ENCODE results near the gene FIP1L1. TPM values are rescaled to one million over a fixed set of nuclear protein-coding genes. Genes with fewer than 3 reads are reported as not detected.
A peak's percentile ranks its signal among the peaks of the same experiment; 100 is the strongest.

Gene FIP1L1
- total RNA-seq, 1 experiment from 2014 or later = 95.0 TPM

DNA sequence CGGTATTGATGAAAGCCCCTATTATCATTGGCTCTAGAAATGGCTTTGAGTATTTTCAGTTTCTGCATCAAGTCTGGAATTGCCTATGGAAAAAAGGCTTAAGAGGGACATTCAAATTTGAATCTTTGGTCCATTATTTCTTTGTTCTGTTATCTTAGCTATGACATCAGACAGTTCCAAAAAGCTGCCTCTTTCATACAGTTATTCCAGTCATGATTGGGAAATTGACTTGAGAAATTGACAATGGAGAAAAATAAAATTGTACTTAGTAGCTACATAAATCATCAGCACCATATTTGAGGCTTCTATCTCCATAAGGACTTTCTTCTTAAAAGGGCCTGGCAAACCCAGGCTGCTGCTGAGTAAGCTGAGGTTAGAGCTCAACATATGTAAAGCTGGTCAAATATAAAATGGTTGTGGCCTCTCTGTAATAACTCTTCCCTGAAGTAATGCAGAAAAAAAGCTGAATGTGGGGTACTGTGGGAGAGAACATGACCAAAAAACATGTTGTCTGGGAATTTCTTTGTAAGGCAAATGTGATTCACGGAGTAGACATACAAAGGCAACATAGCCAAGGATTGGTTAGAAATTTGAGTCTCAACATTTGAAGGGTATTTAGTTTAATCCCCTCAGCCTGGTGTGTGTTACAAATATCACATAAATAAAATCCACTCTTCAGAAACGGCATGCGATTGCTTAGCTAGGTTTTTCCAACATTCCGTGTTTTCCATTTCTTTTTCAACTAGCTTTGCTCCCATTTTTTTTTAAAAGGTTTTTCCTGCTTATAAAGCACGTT lies 112.9 kb downstream of the FIP1L1 start:
- Histone ChIP-seq H3K36me3 (ENCODE audit: insufficient read depth, low read length) (no peaks in the 10 kb centered on the region), H3K4me3 (ENCODE audit: low read length) (no peak overlapping the region), H3K4me2 (ENCODE audit: low read depth, low read length, poor library complexity, severe bottlenecking) (no peak overlapping the region), H3K9me2 (replicated peaks; ENCODE audit: insufficient read depth, low read length) (no peaks in the 10 kb centered on the region), H2AFZ (ENCODE audit: low read length) (no peak overlapping the region), H3K27me3 (ENCODE audit: low read length) (no peaks in the 10 kb centered on the region), H3K9ac (ENCODE audit: low read length) (no peak overlapping the region), H4K20me1 (ENCODE audit: insufficient read depth, low read depth, low read length) (no peaks in the 10 kb centered on the region), H3K9me3 (ENCODE audit: low read length) (no peaks in the 10 kb centered on the region), H3K27ac (ENCODE audit: low read length) (no peak overlapping the region), H3K79me2 (ENCODE audit: low read length) (no peaks in the 10 kb centered on the region), H3K4me1 (ENCODE audit: low read length) (no peaks in the 10 kb centered on the region)
- DNase-seq = no peak

GRCh38 chr4:53490965-53491622 lies 113.7 kb downstream of the FIP1L1 start:
- H4K20me1 ChIP-seq (ENCODE audit: insufficient read depth, low read depth, low read length) = no peaks in the 10 kb centered on the region
- H3K4me3 ChIP-seq (ENCODE audit: low read length) = no peak overlapping the region
- no peak overlapping the region for H3K27ac ChIP-seq (ENCODE audit: low read length)
- no peaks in the 10 kb centered on the region for H3K9me2 ChIP-seq (replicated peaks; ENCODE audit: insufficient read depth, low read length)
- no peaks in the 10 kb centered on the region for H3K9me3 ChIP-seq (ENCODE audit: low read length)
- peak; percentile 72 for DNase-seq
- no peaks in the 10 kb centered on the region for H3K36me3 ChIP-seq (ENCODE audit: insufficient read depth, low read length)
- H3K4me1 ChIP-seq (ENCODE audit: low read length) = no peaks in the 10 kb centered on the region
- no peaks in the 10 kb centered on the region for H3K79me2 ChIP-seq (ENCODE audit: low read length)
- no peaks in the 10 kb centered on the region for H3K27me3 ChIP-seq (ENCODE audit: low read length)
- no peak overlapping the region for H2AFZ ChIP-seq (ENCODE audit: low read length)
- H3K4me2 ChIP-seq (ENCODE audit: low read depth, low read length, poor library complexity, severe bottlenecking) = no peak overlapping the region
- no peak overlapping the region for H3K9ac ChIP-seq (ENCODE audit: low read length)

DNA sequence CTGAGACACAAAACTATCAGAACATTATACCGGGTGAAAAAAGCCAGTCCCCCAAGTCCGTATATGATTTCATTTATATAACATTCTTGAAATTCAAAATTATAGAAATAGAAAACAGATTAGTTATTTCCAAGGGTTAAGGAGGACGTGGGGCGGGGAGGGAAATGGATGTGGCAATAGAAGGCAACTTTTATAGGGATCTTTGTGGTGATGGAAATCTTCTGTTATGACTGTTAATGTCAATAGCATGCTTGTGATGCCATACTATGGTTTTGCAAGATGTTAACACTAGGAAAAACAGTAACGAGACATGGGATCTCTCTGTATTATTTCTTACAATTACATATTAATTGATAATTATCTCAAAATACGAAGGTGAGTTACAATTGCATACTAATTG lies 117.4 kb downstream of the FIP1L1 start:
- no peaks in the 10 kb centered on the region for H3K9me2 ChIP-seq (replicated peaks; ENCODE audit: insufficient read depth, low read length)
- no peaks in the 10 kb centered on the region for H3K4me1 ChIP-seq (ENCODE audit: low read length)

DNA sequence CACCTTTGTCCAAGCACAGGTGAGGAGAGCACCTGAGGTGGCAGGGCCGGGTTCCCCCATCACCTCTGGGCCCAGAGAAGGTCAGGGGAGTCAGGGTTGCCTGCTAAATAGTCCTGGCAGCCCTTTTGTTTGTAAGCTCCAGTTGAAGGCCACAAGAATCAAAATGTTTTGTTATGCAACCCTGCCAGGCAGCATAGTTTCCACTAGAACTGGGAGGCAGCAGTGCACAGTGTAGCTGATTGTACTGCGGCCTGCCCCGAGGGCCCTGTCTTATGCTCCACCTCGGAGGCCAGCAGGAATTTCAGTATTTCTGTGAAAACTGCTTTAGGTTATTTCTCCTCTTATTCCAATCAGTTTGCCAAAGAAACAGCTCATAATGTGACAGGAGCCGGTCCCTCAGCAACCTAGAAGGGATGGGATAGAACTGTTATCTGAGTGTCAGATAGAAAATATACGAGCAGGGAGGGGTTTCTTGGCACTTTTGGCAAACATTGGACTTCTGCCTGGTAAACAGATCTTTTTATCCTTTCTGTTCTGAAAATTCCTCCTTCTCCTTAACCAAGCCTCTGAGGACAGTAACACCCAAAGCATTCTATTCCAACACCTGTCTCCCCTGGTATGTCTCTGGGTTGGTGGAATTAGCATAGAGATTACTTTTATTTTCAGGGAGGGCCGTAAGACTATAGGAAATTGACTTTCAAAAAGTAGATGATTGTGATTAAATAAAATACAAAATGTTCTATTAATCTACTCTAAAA lies 120.2 kb downstream of the FIP1L1 start:
- no peaks in the 10 kb centered on the region for H3K4me1 ChIP-seq (ENCODE audit: low read length)
- H3K4me2 ChIP-seq (ENCODE audit: low read depth, low read length, poor library complexity, severe bottlenecking) = no peak overlapping the region
- H3K9me2 ChIP-seq (replicated peaks; ENCODE audit: insufficient read depth, low read length) = no peaks in the 10 kb centered on the region
- H3K4me3 ChIP-seq (ENCODE audit: low read length) = no peak overlapping the region
- H2AFZ ChIP-seq (ENCODE audit: low read length) = no peak overlapping the region
- H3K36me3 ChIP-seq (ENCODE audit: insufficient read depth, low read length) = no peaks in the 10 kb centered on the region
- no peak for DNase-seq
- no peaks in the 10 kb centered on the region for H4K20me1 ChIP-seq (ENCODE audit: insufficient read depth, low read depth, low read length)
- no peak overlapping the region for H3K9ac ChIP-seq (ENCODE audit: low read length)
- H3K27ac ChIP-seq (ENCODE audit: low read length) = no peak overlapping the region
- H3K79me2 ChIP-seq (ENCODE audit: low read length) = no peaks in the 10 kb centered on the region
- H3K27me3 ChIP-seq (ENCODE audit: low read length) = no peaks in the 10 kb centered on the region
- H3K9me3 ChIP-seq (ENCODE audit: low read length) = no peaks in the 10 kb centered on the region

More for the DNA sequence above, 117.4 kb downstream of the FIP1L1 start:
- Histone ChIP-seq H2AFZ (ENCODE audit: low read length) (no peak overlapping the region), H3K9me3 (ENCODE audit: low read length) (no peaks in the 10 kb centered on the region), H3K27me3 (ENCODE audit: low read length) (no peaks in the 10 kb centered on the region), H4K20me1 (ENCODE audit: insufficient read depth, low read depth, low read length) (no peaks in the 10 kb centered on the region), H3K79me2 (ENCODE audit: low read length) (no peaks in the 10 kb centered on the region), H3K9ac (ENCODE audit: low read length) (no peak overlapping the region), H3K4me2 (ENCODE audit: low read depth, low read length, poor library complexity, severe bottlenecking) (no peak overlapping the region), H3K4me3 (ENCODE audit: low read length) (no peak overlapping the region), H3K27ac (ENCODE audit: low read length) (no peak overlapping the region), H3K36me3 (ENCODE audit: insufficient read depth, low read length) (no peaks in the 10 kb centered on the region)
- DNase-seq = no peak

DNA sequence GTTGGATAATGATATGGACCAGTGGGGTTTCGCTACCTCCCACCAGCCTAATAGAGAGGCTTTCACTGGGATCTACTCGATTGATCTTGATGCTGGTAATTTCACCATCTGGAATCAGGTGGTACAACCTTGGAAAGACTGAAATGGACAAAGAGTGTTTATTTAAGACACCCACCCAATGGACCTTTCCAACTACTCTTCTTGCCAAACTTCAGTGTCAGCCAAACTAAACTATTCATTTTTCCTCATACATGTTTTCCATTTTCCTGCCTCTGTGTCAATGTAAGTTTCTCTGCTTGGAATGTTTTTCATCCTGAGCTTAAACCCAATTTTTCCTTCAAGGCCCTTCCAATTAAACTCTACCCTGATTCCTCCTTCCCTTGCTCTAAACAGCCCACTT lies 121.3 kb downstream of the FIP1L1 start:
- H3K9me3 ChIP-seq (ENCODE audit: low read length) = no peaks in the 10 kb centered on the region
- H3K9ac ChIP-seq (ENCODE audit: low read length) = no peak overlapping the region
- H3K79me2 ChIP-seq (ENCODE audit: low read length) = no peaks in the 10 kb centered on the region
- no peaks in the 10 kb centered on the region for H3K9me2 ChIP-seq (replicated peaks; ENCODE audit: insufficient read depth, low read length)
- no peaks in the 10 kb centered on the region for H3K36me3 ChIP-seq (ENCODE audit: insufficient read depth, low read length)
- no peaks in the 10 kb centered on the region for H3K4me1 ChIP-seq (ENCODE audit: low read length)
- no peak for DNase-seq
- no peaks in the 10 kb centered on the region for H3K27me3 ChIP-seq (ENCODE audit: low read length)
- H4K20me1 ChIP-seq (ENCODE audit: insufficient read depth, low read depth, low read length) = no peaks in the 10 kb centered on the region
- H2AFZ ChIP-seq (ENCODE audit: low read length) = no peak overlapping the region
- H3K4me3 ChIP-seq (ENCODE audit: low read length) = no peak overlapping the region
- no peak overlapping the region for H3K4me2 ChIP-seq (ENCODE audit: low read depth, low read length, poor library complexity, severe bottlenecking)
- H3K27ac ChIP-seq (ENCODE audit: low read length) = no peak overlapping the region

GRCh38 chr4:53499791-53500190 lies 122.3 kb downstream of the FIP1L1 start:
- Histone ChIP-seq H3K9me2 (replicated peaks; ENCODE audit: insufficient read depth, low read length) (no peaks in the 10 kb centered on the region), H3K4me3 (ENCODE audit: low read length) (no peak overlapping the region), H3K27me3 (ENCODE audit: low read length) (no peaks in the 10 kb centered on the region), H4K20me1 (ENCODE audit: insufficient read depth, low read depth, low read length) (no peaks in the 10 kb centered on the region), H3K4me1 (ENCODE audit: low read length) (no peaks in the 10 kb centered on the region), H3K36me3 (ENCODE audit: insufficient read depth, low read length) (no peaks in the 10 kb centered on the region), H3K4me2 (ENCODE audit: low read depth, low read length, poor library complexity, severe bottlenecking) (no peak overlapping the region), H3K9ac (ENCODE audit: low read length) (no peak overlapping the region), H3K9me3 (ENCODE audit: low read length) (no peaks in the 10 kb centered on the region), H3K27ac (ENCODE audit: low read length) (no peak overlapping the region), H3K79me2 (ENCODE audit: low read length) (no peaks in the 10 kb centered on the region), H2AFZ (ENCODE audit: low read length) (no peak overlapping the region)
- no peak for DNase-seq

DNA sequence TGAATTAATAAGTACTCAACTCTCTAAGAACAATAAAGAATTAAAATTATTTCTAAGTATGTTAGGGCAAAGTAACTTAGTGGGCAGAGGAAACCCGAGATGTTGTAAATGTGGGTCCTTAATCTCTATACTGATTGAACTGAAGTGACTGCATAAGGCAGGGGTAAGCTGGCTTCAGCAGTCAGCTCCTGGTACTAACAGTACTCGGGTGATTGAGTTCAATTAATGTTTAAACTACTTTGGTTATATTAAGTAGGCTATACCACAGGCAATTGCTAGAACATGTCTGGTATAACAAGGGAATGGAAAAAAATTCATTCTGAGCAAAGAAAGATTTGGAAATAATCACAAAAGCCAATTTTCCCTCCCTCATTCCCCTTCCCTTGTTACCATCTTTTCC lies 123.1 kb downstream of the FIP1L1 start:
- Histone ChIP-seq H3K4me1 (ENCODE audit: low read length) (no peaks in the 10 kb centered on the region), H3K36me3 (ENCODE audit: insufficient read depth, low read length) (no peaks in the 10 kb centered on the region), H3K4me3 (ENCODE audit: low read length) (no peak overlapping the region), H3K27ac (ENCODE audit: low read length) (no peak overlapping the region), H3K4me2 (ENCODE audit: low read depth, low read length, poor library complexity, severe bottlenecking) (no peak overlapping the region), H3K9ac (ENCODE audit: low read length) (no peak overlapping the region), H2AFZ (ENCODE audit: low read length) (no peak overlapping the region), H3K9me3 (ENCODE audit: low read length) (no peaks in the 10 kb centered on the region), H3K27me3 (ENCODE audit: low read length) (no peaks in the 10 kb centered on the region), H4K20me1 (ENCODE audit: insufficient read depth, low read depth, low read length) (no peaks in the 10 kb centered on the region), H3K79me2 (ENCODE audit: low read length) (no peaks in the 10 kb centered on the region), H3K9me2 (replicated peaks; ENCODE audit: insufficient read depth, low read length) (no peaks in the 10 kb centered on the region)
- DNase-seq = no peak

GRCh38 chr4:53501561-53501960 lies 124.1 kb downstream of the FIP1L1 start:
- Histone ChIP-seq H3K9me2 (replicated peaks; ENCODE audit: insufficient read depth, low read length) (no peaks in the 10 kb centered on the region), H4K20me1 (ENCODE audit: insufficient read depth, low read depth, low read length) (no peaks in the 10 kb centered on the region), H3K36me3 (ENCODE audit: insufficient read depth, low read length) (no peaks in the 10 kb centered on the region), H3K9ac (ENCODE audit: low read length) (no peak overlapping the region), H3K27me3 (ENCODE audit: low read length) (no peaks in the 10 kb centered on the region), H3K9me3 (ENCODE audit: low read length) (no peaks in the 10 kb centered on the region), H3K4me2 (ENCODE audit: low read depth, low read length, poor library complexity, severe bottlenecking) (no peak overlapping the region), H3K27ac (ENCODE audit: low read length) (no peak overlapping the region), H3K79me2 (ENCODE audit: low read length) (no peaks in the 10 kb centered on the region), H3K4me3 (ENCODE audit: low read length) (no peak overlapping the region), H2AFZ (ENCODE audit: low read length) (no peak overlapping the region), H3K4me1 (ENCODE audit: low read length) (no peaks in the 10 kb centered on the region)
- DNase-seq = no peak
